HEK293T (cell line): ENCODE results near the gene C15orf61.

Experiments
- CTCF ChIA-PET: fragments of 350-600 bp; formaldehyde crosslinking; extraction: SDS; loops from one replicate; lab custom pipeline; 2021; ENCODE audit warnings: antibody characterized with exemption, inconsistent platforms; lab: Yijun Ruan, JAX
- POLR2A ChIA-PET: fragments of 350-600 bp; formaldehyde crosslinking; extraction: SDS; loops from one replicate; lab custom pipeline; 2020; ENCODE audit warnings: antibody characterized with exemption, inconsistent platforms; lab: Yijun Ruan, JAX
- DNase-seq: peaks from one replicate; pipeline ENCODE4 v3.0.0; 2012; ENCODE audit warnings: mixed read lengths; ENCODE audit errors: extremely low spot score
- ARNT ChIP-seq: fragments of 450-650 bp; IDR thresholded peaks from 2 replicates; pipeline ENCODE4 v1.6.1; 2017; ENCODE audit warnings: mild to moderate bottlenecking
- BHLHE40 ChIP-seq: fragments of 450-650 bp; IDR thresholded peaks from 2 replicates; pipeline ENCODE4 v1.6.1; 2016; ENCODE audit warnings: mild to moderate bottlenecking, moderate library complexity, borderline replicate concordance
- CTBP1 ChIP-seq: fragments of 450-650 bp; IDR thresholded peaks from 2 replicates; pipeline ENCODE4 v1.6.1; 2016; ENCODE audit warnings: borderline replicate concordance
- ELF4 ChIP-seq: fragments of 450-650 bp; IDR thresholded peaks from 2 replicates; pipeline ENCODE4 v1.6.1; 2017; ENCODE audit warnings: antibody characterized with exemption
- FOXA1 ChIP-seq: fragments of 450-650 bp; IDR thresholded peaks from 2 replicates; pipeline ENCODE4 v1.6.1; 2016; ENCODE audit warnings: mild to moderate bottlenecking
- FOXK2 ChIP-seq: fragments of 450-650 bp; IDR thresholded peaks from 2 replicates; pipeline ENCODE4 v1.6.1; 2016; ENCODE audit warnings: mild to moderate bottlenecking
- FOXM1 ChIP-seq: fragments of 450-650 bp; IDR thresholded peaks from 2 replicates; pipeline ENCODE4 v1.6.1; 2017; ENCODE audit warnings: mild to moderate bottlenecking, borderline replicate concordance
- HDGF ChIP-seq: fragments of 450-650 bp; IDR thresholded peaks from 2 replicates; pipeline ENCODE4 v1.6.1; 2017; ENCODE audit warnings: antibody characterized with exemption, borderline replicate concordance
- L3MBTL2 ChIP-seq: fragments of 450-650 bp; conservative IDR thresholded peaks from 2 replicates; pipeline ENCODE4 v1.6.1; 2016; ENCODE audit warnings: mild to moderate bottlenecking
- LEF1 ChIP-seq: fragments of 450-650 bp; IDR thresholded peaks from 2 replicates; pipeline ENCODE4 v1.6.1; 2017; ENCODE audit warnings: mild to moderate bottlenecking, borderline replicate concordance
- NFRKB ChIP-seq: fragments of 450-650 bp; IDR thresholded peaks from 2 replicates; pipeline ENCODE4 v1.6.1; 2016; ENCODE audit warnings: mild to moderate bottlenecking, moderate library complexity
- SP1 ChIP-seq: fragments of 450-650 bp; IDR thresholded peaks from 2 replicates; pipeline ENCODE4 v1.6.1; 2017
- SUZ12 ChIP-seq: fragments of 450-650 bp; IDR thresholded peaks from 2 replicates; pipeline ENCODE4 v1.6.1; 2016; ENCODE audit warnings: mild to moderate bottlenecking
- TARDBP ChIP-seq: fragments of 450-650 bp; IDR thresholded peaks from 2 replicates; pipeline ENCODE4 v1.6.1; 2016
- ZNF384 ChIP-seq: fragments of 450-650 bp; IDR thresholded peaks from 2 replicates; pipeline ENCODE4 v1.6.1; 2016
- TF ChIP-seq, protein P1 (sequence below): fragments of 450-650 bp; IDR thresholded peaks from 2 replicates; pipeline ENCODE4 v1.6.1; 2016

Gene C15orf61

DNA sequence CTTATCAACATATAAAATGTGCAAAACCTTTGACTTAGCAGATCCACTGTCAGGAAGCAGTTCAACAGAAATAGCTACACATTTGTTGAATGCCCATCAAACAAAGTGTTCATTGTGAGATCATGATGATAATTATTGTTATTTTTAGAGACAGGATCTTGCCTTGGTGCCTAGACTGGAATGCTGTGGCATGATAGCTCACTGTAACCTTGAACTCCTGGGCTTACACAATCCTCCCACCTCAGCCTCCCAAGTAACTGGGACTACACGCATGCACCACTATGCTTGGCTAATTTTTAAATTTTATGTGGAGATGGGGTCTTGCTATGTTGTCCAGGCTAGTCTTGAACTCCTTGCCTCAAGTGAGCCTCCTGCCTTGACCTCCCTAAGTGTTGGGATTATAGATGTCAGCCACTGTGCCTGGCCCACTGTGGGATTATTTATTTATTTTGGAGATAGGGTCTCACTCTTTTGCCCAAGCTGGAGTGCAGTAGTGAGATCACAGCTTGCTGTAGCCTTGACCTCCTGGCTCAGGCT is 30.3 kb downstream of the C15orf61 start:
- ChIA-PET CTCF (interaction anchor here (0.6 kb wide), 1 partner anchor 90 kb away, joined by 3 read pairs; no protein-coding TSS in a partner anchor), POLR2A (interaction anchor here (2.0 kb wide), 1 partner anchor 9 kb away, joined by 6 read pairs; the partner anchor contains the start of gene MAP2K5)
- TF ChIP-seq NFRKB (no peak), ARNT (no peak), HDGF (no peak), ELF4 (no peak), LEF1 (no peak), ZNF384 (no peak), FOXA1 (no peak), BHLHE40 (no peak), L3MBTL2 (no peak), SP1 (no peak), FOXM1 (no peak), TARDBP (no peak), CTBP1 (no peak), SUZ12 (no peak)
- TF ChIP-seq, protein P1, sequence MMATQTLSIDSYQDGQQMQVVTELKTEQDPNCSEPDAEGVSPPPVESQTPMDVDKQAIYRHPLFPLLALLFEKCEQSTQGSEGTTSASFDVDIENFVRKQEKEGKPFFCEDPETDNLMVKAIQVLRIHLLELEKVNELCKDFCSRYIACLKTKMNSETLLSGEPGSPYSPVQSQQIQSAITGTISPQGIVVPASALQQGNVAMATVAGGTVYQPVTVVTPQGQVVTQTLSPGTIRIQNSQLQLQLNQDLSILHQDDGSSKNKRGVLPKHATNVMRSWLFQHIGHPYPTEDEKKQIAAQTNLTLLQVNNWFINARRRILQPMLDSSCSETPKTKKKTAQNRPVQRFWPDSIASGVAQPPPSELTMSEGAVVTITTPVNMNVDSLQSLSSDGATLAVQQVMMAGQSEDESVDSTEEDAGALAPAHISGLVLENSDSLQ: no peak
- no peak for DNase-seq

DNA sequence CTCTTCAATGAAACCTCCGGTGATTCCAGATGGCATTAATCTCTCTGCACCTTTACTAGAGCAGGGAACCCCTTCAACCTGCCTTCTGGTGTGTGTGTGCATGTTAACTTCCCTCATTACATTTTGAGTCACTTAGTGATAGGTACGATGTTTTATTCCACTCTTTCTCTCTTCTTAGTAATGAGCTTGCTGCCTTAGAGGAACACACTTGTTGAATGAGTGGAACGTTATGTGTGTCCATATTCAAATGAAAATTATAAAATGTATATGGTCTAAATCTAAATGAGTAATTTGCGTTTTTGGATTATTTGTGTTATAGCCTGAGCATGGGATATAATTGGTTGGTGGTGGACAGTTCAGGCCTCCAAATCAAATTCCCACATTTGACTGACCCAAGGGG is 33.6 kb downstream of the C15orf61 start:
- ChIA-PET CTCF (interaction anchor here (0.7 to 1.2 kb wide), 2 partner anchors 17 to 58 kb away, joined by 3 read pairs; no protein-coding TSS in a partner anchor), POLR2A (interaction anchor here (1.1 kb wide), 1 partner anchor 34 kb away, joined by 3 read pairs; the partner anchor contains the start of gene C15orf61)
- TF ChIP-seq L3MBTL2: no peak
- TF ChIP-seq, protein P1: no peak
- TF ChIP-seq SUZ12: no peak
- TF ChIP-seq ZNF384: no peak
- no peak for TF ChIP-seq NFRKB
- TF ChIP-seq TARDBP: no peak
- no peak for TF ChIP-seq HDGF
- no peak for TF ChIP-seq FOXA1
- no peak for TF ChIP-seq ELF4
- TF ChIP-seq FOXM1: no peak
- DNase-seq: no peak

DNA sequence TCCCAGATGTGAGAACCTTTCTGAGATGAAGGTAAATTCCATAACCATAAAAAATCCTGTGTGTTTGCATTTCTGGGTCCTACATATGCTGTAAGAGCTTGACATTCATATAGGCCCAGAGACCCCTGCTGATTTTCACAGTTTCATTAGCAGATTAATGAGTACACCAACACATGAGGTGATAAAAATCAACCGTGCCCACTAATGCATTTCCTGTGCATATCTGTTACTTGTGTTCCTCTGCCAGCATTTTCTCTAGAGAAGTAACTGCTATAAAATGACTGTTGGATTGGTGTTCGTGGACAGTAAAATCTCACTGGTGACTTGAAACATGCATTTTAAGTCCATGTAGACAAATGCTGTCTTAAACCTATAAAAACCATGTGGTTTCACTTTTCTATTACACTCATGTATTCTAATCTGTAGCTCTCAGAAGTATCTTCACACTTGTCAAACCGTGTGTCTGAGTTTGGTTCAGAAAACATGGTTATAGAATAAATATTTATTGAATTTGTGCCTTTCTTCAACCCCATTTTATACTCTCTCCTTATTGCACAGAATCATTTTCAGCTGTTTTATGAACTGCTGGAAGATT is 36.1 kb downstream of the C15orf61 start:
- CTCF ChIA-PET: no interaction called here
- POLR2A ChIA-PET: no interaction called here
- TF ChIP-seq FOXK2 (no peak), ZNF384 (no peak), TARDBP (no peak), L3MBTL2 (no peak), ARNT (no peak), FOXM1 (no peak), NFRKB (no peak), ELF4 (no peak), HDGF (no peak), CTBP1 (no peak), SUZ12 (no peak), FOXA1 (no peak), SP1 (no peak), LEF1 (no peak), BHLHE40 (no peak)
- TF ChIP-seq, protein P1: no peak
- no peak for DNase-seq

DNA sequence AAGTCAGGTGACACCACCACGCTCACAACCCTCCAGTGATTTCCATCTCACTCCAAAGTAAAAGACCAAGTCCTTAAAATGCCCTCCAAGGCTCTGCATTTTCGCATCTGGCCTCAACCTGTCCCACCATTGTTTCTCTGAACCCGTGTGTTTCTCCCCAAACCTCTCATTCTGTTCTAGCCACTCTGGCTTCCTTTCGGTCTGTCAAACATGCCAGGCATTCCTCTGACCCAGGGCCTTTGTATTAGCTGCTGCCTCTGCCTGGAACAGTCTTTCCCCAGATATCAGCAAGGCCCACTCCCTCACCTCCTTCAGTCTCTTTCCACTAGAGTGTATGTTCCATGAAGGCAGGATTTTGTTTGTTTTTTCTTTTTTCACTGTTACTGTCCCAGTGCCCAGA is 37.6 kb downstream of the C15orf61 start:
- DNase-seq: no peak
- POLR2A ChIA-PET: no interaction called here
- CTCF ChIA-PET: no interaction called here
- TF ChIP-seq FOXM1: no peak
- TF ChIP-seq SP1: no peak
- no peak for TF ChIP-seq HDGF
- no peak for TF ChIP-seq ARNT
- TF ChIP-seq NFRKB: no peak
- TF ChIP-seq FOXK2: no peak
- no peak for TF ChIP-seq FOXA1
- TF ChIP-seq ELF4: no peak
- TF ChIP-seq BHLHE40: no peak
- TF ChIP-seq L3MBTL2: no peak
- no peak for TF ChIP-seq LEF1
- TF ChIP-seq SUZ12: no peak
- no peak for TF ChIP-seq TARDBP
- TF ChIP-seq, protein P1: no peak
- no peak for TF ChIP-seq ZNF384
- TF ChIP-seq CTBP1: no peak

DNA sequence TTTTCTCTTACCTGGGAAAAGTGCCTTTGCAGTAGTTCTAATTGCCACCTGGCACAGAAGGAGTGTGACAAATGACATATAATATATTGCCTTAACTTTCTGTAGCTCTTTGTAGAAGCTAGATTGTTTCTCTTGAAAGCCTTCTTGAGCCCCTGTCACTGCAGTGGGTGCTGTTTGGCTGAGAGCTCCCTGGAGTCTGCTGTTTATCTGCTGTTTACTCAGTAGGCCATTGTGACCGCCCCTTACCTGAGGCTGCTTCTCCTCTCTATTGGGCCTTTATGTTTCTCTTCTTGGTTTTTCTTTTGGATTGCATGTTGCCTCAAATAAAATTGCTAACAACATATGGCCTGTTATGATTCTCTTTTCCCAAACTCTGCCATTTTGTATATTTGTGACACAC is 38.2 kb downstream of the C15orf61 start:
- no peak for DNase-seq
- CTCF ChIA-PET: no interaction called here
- POLR2A ChIA-PET: no interaction called here
- TF ChIP-seq ARNT (no peak), SUZ12 (no peak), TARDBP (no peak), CTBP1 (no peak), HDGF (no peak)
- TF ChIP-seq, protein P1: no peak
